Measurements from ENCODE around the gene CHFR.

GRCh38 chr12:132924356-132924755 lies 37.0 kb upstream of the CHFR start:
- TF ChIP-seq CTCF (IDR thresholded peaks at IDR 0.05; ENCODE audit: extremely low read depth in 1 of 2, insufficient read depth in 1 of 2, low read depth in 1 of 2, low read length in 2 of 2) = no peak
- TF ChIP-seq EZH2 (IDR thresholded peaks at IDR 0.05; ENCODE audit: borderline replicate concordance, low read depth, low read length, severe bottlenecking) = no peak
- TF ChIP-seq POLR2AphosphoS5 (IDR thresholded peaks at IDR 0.05; ENCODE audit: insufficient read depth, low read depth, low read length) = no peak
- no peak for TF ChIP-seq POLR2A (IDR thresholded peaks at IDR 0.05; ENCODE audit: low read depth, low read length)
- no peak for TF ChIP-seq MYC (IDR thresholded peaks at IDR 0.05; ENCODE audit: low read depth, low read length)
- TF ChIP-seq FOS (IDR thresholded peaks at IDR 0.05; ENCODE audit: borderline replicate concordance, insufficient read depth, low read length) = no peak
- no peak for TF ChIP-seq JUN (IDR thresholded peaks at IDR 0.05; ENCODE audit: borderline replicate concordance, insufficient read depth, insufficient read length, low read depth)
- TF ChIP-seq MAX (IDR thresholded peaks at IDR 0.05; ENCODE audit: insufficient read depth, insufficient read length) = no peak
- TF ChIP-seq GATA2 (IDR thresholded peaks at IDR 0.05; ENCODE audit: insufficient read depth, insufficient read length, low read depth, low read length) = no peak
